GM18502 (cell line): ENCODE data around the gene KRTAP10-10.
"Not testable (repeated sequence)": the region's sequence is repeated elsewhere in the genome, so short reads cannot be mapped to it uniquely, and the experiment has no call there.

Experiments used
- ATAC-seq: cut with Tn5 transposase; IDR thresholded peaks from one replicate; pipeline ENCODE4 v1.9.1; 2021; ENCODE audit warnings: mild to moderate bottlenecking; ENCODE audit not compliant: unreplicated experiment, poor library complexity

KRTAP10-10 gene

GRCh38 chr21:44601596-44602462, 35.3 kb upstream of the KRTAP10-10 start:
- no peak for ATAC-seq

- no peak for ATAC-seq
These were observed 34.7 kb upstream of the KRTAP10-10 start for GRCh38 chr21:44602463-44602850.

- no peak for ATAC-seq
These were observed 33.9 kb upstream of the KRTAP10-10 start for GRCh38 chr21:44603109-44603875.

GRCh38 chr21:44603911-44604310, 33.2 kb upstream of the KRTAP10-10 start:
- no peak for ATAC-seq

- ATAC-seq = no peak
These were observed 30.7 kb upstream of the KRTAP10-10 start for GRCh38 chr21:44606495-44606894.

GRCh38 chr21:44609193-44609592, 28.0 kb upstream of the KRTAP10-10 start:
- ATAC-seq = no peak

GRCh38 chr21:44610157-44610843, 26.9 kb upstream of the KRTAP10-10 start:
- ATAC-seq = not testable (repeated sequence)

GRCh38 chr21:44611551-44611950, 25.6 kb upstream of the KRTAP10-10 start:
- ATAC-seq = no peak

GRCh38 chr21:44612029-44612486, 25.1 kb upstream of the KRTAP10-10 start, which contains the start of gene KRTAP10-8:
TSS of gene KRTAP10-8 (plus strand) at chr21:44612079. CDS start at chr21:44612101, 22 bp downstream.
- no peak for ATAC-seq

- no peak for ATAC-seq
These were observed 24.4 kb upstream of the KRTAP10-10 start for GRCh38 chr21:44612669-44613229.

GRCh38 chr21:44613386-44614155, 23.6 kb upstream of the KRTAP10-10 start:
- no peak for ATAC-seq

GRCh38 chr21:44614161-44614631, 23.0 kb upstream of the KRTAP10-10 start:
- ATAC-seq = no peak

GRCh38 chr21:44614961-44615391, 22.2 kb upstream of the KRTAP10-10 start:
- no peak for ATAC-seq

- ATAC-seq = no peak
These were observed 21.7 kb upstream of the KRTAP10-10 start for GRCh38 chr21:44615466-44615865.

- ATAC-seq = no peak
These were observed 21.1 kb upstream of the KRTAP10-10 start for GRCh38 chr21:44615911-44616590.

GRCh38 chr21:44616591-44616926, 20.6 kb upstream of the KRTAP10-10 start:
- no peak for ATAC-seq

GRCh38 chr21:44617071-44617501, 20.1 kb upstream of the KRTAP10-10 start:
- ATAC-seq = no peak

GRCh38 chr21:44618504-44618903, 18.7 kb upstream of the KRTAP10-10 start:
- ATAC-seq = no peak

GRCh38 chr21:44618909-44619308, 18.2 kb upstream of the KRTAP10-10 start:
- ATAC-seq = no peak
